D721Med (cell line): ENCODE data around the gene NEDD1.

ENCODE experiments used
- DNase-seq: peaks from one replicate; pipeline ENCODE4 v3.0.0; 2011; ENCODE audit warnings: low spot score; ENCODE audit not compliant: insufficient read length
- FAIRE-seq: peaks from 2 replicates; lab custom pipeline; 2011; peaks lifted over from hg19 to GRCh38; lab: Jason Lieb, UNC
- CTCF ChIP-seq: IDR thresholded peaks from 2 replicates; pipeline ENCODE4 v1.5.1; 2012; ENCODE audit warnings: mild to moderate bottlenecking, control low read depth; ENCODE audit not compliant: insufficient read depth; ENCODE audit errors: missing control alignments

The NEDD1 gene

DNA sequence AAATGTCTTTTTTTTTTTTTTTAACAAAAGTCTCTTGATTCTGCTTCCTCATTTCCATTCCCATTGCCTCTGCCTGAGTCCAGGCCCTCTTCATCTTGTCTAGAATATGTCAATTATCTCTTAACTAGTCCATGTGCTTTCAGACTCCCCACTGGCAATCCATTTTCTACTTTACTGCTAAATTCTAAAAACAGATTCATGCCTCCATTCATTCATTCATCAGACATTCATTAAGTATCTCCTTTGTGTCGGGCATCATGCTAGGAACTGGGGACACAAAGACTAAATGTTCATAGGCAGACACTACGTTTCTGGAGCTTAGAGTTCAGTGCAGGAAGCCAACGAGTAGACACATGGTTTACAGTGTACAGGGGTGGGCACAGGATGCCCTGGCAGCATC is 9.6 kb upstream of the NEDD1 start:
- no peak for TF ChIP-seq CTCF
- FAIRE-seq = no peak
- no peak for DNase-seq

DNA sequence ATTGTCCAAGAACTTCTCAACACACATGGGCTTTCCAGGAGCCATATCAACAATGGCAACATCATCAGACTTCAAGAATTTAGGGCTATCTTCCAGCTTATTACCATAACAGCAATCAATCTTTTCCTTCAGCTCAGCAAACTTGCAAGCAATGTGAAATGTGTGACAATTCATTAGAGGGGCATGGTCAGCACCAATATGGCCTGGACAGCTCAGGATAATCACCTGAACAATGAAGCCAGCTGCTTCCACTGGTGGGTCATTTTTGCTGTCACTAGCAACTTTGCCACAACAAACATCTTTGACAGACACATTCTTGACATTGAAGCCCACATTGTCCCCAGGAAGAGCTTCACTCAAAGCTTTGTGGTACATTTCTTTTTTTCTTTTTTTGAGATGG is 5.9 kb upstream of the NEDD1 start:
- TF ChIP-seq CTCF = no peak
- FAIRE-seq = no peak
- no peak for DNase-seq

DNA sequence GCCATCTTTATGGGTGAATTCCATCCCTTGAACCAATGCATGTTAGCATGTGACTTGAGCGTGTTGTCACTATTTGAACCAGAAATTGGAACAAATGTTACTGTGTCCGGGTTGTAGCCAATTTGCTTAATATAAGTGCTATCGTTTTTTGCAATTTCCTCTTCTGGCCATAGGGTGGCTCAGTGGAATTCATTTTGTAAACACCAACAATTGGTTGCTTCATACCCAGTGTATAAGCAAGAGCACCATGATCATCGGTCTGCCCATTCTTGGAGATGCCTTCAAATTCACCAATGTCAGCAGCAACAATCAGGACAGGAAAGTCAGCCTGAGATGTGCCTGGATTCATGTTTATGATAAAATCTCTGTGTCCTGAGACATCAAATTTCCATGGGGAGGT is 5.0 kb upstream of the NEDD1 start:
- FAIRE-seq = no peak
- no peak for DNase-seq
- no peak for TF ChIP-seq CTCF

DNA sequence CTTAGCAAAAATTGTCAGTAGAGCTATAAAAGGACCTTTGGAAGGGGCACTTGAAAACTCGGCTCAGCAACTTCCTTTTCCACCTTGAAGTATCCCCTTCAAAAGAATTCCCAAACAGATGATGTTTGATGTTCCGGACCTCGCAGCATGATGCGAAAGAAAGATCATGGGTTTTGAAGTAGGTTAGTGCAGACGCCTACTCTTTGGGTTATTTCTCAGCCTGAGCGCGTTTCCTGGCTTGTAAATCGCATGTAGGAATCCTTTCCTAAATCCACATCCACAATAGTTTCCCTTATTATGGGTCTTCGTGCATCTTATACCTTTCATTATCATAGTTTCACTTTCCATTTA is 584 bp upstream of the NEDD1 start:
- TF ChIP-seq CTCF = no peak
- DNase-seq (no peak), FAIRE-seq (no peak)

- FAIRE-seq (no peak), DNase-seq (no peak)
- TF ChIP-seq CTCF = no peak
Observed at GRCh38 chr12:96907671-96908422, 790 bp downstream of the NEDD1 start.

GRCh38 chr12:96908423-96908675 is 1.3 kb downstream of the NEDD1 start:
- DNase-seq = no peak
- FAIRE-seq = no peak
- TF ChIP-seq CTCF = no peak

DNA sequence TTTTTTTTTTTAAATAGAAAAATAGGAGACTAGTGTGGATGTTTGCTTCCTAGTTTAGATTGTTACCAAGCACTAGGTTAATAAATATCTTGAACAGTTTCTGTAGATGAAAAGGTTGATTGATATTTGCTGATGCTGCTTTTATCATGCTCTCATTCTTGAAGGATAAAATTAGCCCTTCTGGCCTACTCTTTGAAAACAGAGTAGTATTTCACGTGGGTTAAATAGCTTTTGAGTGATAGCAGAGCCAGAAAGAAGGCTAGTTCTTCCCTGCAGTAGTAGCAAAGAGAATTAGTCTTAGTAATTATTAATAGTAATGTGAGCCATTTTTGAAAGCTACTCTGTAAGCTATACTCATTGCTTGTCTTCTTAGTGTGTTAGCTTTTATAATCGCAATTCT is 5.2 kb downstream of the NEDD1 start:
- DNase-seq (no peak), FAIRE-seq (no peak)
- TF ChIP-seq CTCF = no peak
